ENCODE data around the gene SLCO1B3.
"Not testable (repeated sequence)": the region's sequence is repeated elsewhere in the genome, so short reads cannot be mapped to it uniquely, and the experiment has no call there.

Gene SLCO1B3, protein sequence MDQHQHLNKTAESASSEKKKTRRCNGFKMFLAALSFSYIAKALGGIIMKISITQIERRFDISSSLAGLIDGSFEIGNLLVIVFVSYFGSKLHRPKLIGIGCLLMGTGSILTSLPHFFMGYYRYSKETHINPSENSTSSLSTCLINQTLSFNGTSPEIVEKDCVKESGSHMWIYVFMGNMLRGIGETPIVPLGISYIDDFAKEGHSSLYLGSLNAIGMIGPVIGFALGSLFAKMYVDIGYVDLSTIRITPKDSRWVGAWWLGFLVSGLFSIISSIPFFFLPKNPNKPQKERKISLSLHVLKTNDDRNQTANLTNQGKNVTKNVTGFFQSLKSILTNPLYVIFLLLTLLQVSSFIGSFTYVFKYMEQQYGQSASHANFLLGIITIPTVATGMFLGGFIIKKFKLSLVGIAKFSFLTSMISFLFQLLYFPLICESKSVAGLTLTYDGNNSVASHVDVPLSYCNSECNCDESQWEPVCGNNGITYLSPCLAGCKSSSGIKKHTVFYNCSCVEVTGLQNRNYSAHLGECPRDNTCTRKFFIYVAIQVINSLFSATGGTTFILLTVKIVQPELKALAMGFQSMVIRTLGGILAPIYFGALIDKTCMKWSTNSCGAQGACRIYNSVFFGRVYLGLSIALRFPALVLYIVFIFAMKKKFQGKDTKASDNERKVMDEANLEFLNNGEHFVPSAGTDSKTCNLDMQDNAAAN

DNA sequence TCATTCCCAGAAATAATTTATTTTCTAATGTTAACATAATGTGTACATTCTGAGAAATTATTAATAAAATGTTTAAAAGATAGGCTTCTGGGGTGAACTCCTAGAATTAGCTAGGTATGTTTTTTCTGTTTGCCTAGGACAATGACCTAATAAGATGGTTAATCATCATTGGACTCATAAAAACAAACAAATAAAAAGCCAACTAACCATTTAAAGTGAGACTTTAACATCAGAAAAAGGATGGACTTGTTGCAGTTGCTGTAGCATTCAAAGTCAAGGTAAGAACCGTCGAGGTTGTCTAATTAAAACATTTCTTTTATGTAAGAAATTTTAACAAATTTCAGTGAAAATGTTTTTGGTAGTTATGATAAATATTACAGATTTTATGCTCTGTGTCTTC lies at the start of gene SLCO1B3:
SLCO1B3 (plus strand) TSS at position 219 of the 400 bp plus-strand sequence. CDS start 5,034 bp downstream, outside the sequence.
- no peak within 1 kb of the TSS for H3K4me3 ChIP-seq (ENCODE audit: low read depth, low read length)

DNA sequence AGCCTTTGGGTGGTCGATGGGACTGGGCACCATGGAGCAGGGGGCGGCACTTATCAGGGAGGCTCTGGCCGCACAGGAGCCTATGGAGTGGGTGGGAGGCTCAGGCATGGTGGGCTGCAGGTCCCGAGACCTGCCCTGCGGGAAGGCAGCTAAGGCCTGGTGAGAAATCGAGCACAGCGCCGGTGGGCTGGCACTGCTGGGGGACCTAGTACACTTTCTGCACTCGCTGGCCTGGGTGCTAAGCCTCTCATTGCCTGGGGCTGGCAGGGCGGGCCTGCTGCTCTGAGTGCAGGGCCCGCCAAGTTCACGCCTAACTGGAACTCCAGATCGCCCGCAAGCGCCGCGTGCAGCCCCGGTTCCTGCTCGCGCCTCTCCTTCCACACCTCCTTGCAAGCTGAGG lies 33.1 kb upstream of the SLCO1B3 start:
- H3K4me3 ChIP-seq (ENCODE audit: low read depth, low read length): no peak overlapping the region

DNA sequence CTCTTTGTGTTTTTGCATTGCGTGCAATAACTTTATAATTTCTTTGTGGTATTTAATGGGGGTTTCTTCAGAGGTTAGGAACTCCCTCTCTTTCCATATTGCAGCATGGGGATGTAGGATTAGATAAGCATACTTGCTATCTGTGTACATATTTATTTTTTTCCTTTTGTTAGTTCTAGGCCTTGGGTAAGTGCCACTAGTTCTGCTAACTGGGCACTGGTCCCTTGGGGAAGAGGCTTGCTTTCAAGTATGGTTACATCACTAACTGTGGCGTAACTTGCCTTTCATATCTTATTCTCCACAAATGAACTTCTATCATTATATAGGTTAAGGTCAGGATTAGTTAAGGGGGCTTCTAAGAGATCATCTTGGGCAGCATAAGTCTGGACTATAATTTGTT lies 31.5 kb upstream of the SLCO1B3 start:
- no peak overlapping the region for H3K4me3 ChIP-seq (ENCODE audit: low read depth, low read length)

DNA sequence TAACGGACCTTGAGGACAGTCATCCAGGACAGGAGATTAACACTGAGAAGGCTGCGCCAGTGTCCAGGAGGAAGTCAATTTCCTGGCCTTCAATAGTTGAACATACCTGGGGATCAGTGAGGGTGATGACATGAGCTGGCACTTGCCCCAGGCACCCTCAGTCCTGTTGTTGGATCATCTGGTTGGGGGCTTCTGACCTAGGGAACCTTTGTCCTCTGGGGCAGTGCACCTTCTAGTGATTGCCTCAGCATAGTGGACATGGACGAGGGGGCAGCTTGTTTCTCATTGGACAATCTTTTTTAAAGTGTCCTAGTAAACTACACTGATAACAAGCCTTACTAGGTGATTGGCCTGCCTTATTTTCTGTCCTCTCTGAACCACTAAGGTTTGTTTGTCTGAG lies 30.5 kb upstream of the SLCO1B3 start:
- not testable (repeated sequence) for H3K4me3 ChIP-seq (ENCODE audit: low read depth, low read length)

DNA sequence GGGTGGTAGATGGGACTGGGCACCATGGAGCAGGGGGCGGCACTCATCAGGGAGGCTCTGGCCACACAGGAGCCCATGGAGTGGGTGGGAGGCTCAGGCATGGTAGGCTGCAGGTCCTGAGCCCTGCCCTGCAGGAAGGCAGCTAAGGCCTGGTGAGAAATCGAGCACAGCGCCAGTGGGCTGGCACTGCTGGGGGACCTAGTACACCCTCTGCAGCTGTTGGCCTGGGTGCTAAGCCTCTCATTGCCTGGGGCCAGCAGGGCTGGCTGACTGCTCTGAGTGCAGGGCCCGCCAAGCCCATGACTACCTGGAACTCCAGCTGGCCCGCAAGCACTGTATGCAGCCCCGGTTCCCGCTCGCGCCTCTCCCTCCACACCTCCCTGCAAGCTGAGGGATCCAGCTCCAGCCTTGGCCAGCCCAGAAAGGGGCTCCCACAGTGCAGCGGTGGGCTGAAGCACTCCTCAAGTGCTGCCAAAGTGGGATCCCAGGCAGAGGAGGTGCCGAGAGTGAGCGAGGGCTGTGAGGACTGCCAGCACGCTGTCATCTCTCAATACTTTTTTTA lies 26.6 kb upstream of the SLCO1B3 start:
- H3K4me3 ChIP-seq (ENCODE audit: low read depth, low read length): not testable (repeated sequence)

DNA sequence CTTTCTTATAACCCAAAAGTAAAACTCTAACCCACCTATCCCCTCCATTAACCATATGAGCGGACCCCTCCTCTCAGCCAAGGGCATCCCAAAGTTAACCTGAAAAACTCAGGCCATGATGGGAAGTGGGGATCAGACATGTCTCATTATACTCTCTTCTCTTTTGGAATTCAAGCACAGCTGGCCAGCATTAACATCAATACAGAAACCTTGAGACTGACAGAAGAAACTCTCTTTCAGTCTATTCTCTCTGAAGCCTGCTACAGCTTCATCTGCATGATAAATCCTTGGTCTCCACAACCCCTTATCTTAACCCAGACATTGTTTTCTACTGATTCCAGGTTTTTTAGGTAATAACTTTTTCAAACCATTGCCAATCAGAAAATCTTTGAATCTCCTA lies 17.5 kb upstream of the SLCO1B3 start:
- no peak overlapping the region for H3K4me3 ChIP-seq (ENCODE audit: low read depth, low read length)

DNA sequence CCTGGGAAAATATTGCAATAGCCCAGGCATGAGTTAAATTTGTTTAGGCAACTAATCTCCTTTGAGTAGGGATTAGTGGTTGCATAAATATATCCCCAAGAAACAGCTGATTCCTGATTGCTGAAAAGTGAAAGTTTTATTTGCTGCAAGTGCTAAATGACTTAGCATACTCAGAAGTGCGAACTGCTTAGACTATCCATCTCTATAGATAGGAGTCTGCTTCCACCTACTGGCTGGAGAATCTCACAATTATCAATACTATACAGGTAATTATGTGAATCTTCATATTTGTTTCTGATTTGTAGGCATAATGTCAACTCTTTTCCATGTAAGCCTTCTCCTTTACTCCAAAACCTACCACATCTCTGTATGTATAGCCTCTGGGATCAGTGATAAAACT lies 12.0 kb upstream of the SLCO1B3 start:
- no peak overlapping the region for H3K4me3 ChIP-seq (ENCODE audit: low read depth, low read length)

DNA sequence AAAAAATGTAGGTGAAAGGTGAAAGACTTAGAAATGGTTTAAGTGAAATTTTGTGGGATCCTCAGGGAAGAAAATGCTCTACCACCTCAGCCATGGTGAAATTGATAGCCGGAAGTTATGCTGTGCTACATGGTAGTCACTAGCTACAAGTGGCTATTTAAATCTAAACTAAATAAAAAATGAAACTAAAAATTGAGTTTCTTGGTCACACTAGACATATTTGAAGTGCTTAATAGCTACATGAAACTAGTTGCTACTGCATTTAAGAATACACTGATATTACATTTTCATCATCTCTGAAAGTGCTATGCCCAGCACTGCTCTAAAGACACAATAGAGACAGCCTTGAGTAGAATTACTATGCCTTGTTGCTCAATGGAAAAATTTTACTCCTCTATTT lies 10.3 kb upstream of the SLCO1B3 start:
- no peak overlapping the region for H3K4me3 ChIP-seq (ENCODE audit: low read depth, low read length)

DNA sequence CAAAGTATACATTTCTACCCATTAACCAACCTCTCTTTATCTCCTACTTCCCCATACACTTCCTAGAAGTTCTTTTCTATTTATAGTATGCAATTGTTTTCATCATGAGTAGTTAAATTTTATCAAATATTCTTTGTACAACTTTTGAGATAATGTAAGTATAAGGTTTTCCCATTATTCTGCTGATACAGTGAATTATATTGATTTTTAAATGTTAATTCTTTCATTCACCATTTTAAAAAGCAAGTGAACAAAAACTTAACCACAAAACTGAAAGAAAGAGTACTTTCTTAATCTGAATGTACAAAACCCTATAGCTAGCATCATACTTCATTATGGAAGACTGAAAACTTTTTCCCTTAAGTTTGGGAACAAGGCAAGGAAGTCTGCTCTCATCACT lies 9.5 kb upstream of the SLCO1B3 start:
- H3K4me3 ChIP-seq (ENCODE audit: low read depth, low read length): no peak overlapping the region

DNA sequence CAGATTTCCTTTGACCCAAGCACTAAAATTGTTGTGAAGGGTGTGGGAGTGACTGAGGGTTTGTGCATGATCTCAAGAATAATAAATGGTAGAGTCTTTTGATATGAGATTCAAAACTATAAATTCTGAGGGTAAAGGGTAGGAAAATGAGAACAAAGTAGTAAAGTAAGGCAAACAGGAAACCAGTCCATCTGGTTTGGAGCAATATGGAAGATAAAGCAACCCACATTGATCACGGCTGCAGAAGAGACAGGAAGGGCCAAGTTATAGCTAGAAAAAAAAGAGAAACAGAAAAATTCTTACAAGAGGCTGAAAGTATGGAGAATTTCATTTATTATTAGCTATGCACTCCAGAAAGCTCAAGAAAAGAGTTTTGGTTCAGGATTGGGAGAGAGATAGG lies 4.6 kb upstream of the SLCO1B3 start:
- H3K4me3 ChIP-seq (ENCODE audit: low read depth, low read length): no peak overlapping the region

DNA sequence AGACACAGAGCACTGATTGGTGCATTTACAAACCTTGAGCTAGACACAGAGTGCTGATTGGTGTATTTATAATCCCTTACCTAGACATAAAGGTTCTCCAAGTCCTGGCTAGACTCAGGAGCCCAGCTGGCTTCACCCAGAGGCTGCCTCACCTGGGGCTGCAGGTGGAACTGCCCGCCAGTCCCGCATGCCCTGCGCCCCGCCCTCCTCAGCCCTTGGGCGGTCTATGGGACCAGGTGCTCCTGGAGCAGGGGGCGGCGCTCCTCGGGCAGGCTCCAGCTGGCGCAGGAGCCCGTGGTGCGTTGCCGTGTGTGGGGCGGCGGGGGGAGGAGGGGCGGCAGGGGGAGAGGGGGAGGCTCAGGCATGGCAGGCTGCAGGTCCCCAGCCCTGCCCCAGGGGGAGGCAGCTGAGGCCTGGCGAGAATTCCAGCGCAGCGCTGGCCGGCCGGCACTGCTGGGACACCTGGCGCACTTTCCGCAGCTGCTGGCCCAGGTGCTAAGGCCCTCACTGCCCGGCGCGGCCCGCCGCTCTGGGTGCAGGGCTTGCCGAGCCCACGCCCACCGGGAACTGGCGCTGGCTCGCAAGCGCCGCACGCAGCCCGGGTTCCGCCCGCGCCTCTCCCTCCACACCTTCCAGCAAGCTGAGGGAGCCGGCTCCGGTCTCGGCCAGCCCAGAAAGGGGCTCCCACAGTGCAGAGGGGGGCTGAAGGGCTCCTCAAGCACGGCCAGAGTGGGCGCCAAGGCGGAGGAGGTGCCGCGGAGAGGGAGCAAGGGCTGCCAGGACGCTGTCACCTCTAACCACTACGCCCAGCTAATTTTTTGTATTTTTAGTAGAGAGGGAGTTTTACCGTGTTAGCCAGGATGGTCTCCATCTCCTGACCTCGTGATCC lies 3.1 kb upstream of the SLCO1B3 start:
- no peak overlapping the region for H3K4me3 ChIP-seq (ENCODE audit: low read depth, low read length)

DNA sequence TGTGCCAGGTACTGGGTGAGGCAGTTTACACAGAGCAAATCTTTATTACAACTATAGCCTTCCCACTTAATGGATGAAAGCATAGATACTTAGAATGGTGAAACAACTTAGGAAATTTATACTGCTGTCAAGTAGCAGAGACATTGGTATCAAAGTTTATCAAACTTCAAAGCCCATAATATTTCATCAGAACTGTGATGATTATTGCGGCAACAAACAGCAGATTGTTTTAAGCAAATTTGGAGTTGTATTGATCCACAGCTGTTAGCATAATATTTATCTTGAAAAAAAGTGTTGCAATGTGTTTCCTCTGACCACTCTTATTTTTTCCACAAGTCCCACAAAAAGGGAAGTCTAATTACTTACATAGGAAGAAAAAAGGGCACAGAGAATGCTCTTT lies 2.0 kb upstream of the SLCO1B3 start:
- no peak overlapping the region for H3K4me3 ChIP-seq (ENCODE audit: low read depth, low read length)

DNA sequence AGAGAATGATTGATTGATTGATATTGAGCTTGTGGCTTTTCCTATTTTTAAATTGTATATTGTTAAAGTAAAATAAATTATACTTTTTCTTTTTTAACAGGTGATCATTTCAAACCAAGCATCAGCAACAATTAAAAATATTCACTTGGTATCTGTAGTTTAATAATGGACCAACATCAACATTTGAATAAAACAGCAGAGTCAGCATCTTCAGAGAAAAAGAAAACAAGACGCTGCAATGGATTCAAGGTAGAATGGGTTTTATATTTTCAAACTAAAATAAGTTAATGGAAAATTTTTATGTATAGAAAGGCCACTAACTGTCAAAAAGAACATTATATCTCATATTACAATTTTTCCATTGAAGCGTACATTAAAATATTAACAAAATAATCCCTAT lies 5.1 kb downstream of the SLCO1B3 start:
- H3K4me3 ChIP-seq (ENCODE audit: low read depth, low read length): no peak overlapping the region

DNA sequence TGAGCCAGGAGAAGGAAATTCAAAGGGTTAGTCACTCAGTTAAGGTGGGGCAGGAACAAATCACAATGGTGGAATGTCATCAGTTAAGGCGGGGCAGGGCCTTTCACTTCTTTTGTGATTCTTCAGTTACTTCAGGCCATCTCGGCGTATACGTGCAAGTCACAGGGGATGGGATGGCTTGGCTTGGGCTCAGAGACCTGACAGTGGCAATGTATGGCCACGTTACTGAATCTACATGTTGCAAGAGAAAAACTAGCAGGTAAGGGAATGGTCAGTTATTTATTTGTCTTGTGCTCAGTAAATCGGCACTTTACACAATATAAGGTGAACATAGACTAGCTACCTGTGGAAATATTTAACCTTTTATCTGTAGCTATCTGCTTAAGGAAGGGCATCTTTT lies 11.9 kb downstream of the SLCO1B3 start:
- no peak overlapping the region for H3K4me3 ChIP-seq (ENCODE audit: low read depth, low read length)

DNA sequence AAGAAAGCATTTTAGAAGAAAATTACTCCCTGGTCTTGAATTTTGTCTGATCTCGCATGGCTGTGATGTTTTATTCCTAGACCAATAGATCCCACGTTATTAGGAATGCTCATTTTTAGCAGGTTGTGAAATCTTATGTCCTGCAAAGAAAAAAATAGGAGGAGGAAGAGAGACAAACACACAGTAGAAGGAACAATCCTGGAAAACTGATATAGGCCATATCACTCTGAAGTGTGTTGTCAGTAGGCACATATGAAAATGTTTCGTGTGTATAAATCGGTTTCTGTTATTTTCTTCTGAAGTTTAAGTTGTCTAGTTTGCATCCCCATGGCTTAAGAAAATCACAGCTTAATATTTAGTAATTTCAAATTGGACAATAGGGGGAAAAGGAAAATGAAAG lies 12.4 kb downstream of the SLCO1B3 start:
- H3K4me3 ChIP-seq (ENCODE audit: low read depth, low read length): no peak overlapping the region

DNA sequence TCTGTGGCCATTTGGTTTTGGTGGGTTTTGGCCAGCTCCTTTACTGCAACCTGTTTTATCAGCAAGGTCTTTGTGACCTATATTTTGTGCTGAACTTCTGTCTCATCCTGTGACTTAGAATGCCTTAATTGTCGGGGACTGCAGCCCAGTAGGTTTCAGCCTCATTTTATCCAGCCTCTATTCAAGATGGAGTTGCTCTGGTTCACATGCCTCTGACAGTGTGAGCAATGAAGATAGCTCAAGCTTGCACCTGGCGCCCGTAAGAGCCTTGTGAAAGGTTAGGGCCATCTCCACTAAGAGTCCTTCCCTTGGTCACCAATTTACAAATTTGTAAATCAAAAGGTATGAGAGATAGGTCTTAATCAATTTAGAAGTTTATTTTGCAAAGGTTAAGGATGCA lies 19.4 kb downstream of the SLCO1B3 start:
- H3K4me3 ChIP-seq (ENCODE audit: low read depth, low read length): no peak overlapping the region

DNA sequence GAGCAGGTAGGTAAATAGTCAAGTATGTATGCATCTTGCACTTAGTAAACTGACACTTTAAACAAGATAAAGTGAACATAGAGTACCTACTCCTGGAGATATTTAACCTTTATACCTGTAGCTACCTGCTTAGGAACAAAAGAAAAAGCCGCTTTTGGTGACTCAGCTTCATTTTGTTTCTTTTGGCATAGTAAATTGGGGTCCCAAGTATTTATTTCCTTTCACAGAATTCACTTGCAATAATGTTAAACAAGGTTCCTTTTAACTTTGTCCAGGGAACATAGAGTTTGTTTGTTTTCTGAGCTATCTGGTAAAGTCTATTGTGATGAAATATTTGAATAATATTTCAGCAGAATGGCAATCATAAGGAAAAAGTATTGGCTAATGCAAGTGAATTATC lies 20.0 kb downstream of the SLCO1B3 start:
- no peak overlapping the region for H3K4me3 ChIP-seq (ENCODE audit: low read depth, low read length)

DNA sequence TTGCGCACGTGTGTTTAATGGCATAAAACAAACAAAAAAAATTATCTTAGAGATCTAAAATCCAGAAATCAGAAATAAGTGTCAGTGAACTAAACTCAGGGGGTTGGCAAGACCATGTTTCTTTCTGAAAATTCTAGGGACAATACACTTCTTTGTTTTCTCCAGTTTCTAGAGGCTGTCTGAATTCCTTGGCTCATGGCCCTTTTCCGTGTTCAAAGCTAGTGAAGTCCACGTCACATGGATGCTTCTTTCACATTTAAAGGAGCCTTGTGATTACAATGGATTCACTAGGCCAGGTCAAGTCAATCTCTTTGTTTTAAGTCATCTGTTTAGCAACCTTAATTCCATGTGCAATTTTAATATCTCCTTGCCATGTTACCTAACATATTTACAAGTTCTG lies 22.4 kb downstream of the SLCO1B3 start:
- H3K4me3 ChIP-seq (ENCODE audit: low read depth, low read length): no peak overlapping the region

DNA sequence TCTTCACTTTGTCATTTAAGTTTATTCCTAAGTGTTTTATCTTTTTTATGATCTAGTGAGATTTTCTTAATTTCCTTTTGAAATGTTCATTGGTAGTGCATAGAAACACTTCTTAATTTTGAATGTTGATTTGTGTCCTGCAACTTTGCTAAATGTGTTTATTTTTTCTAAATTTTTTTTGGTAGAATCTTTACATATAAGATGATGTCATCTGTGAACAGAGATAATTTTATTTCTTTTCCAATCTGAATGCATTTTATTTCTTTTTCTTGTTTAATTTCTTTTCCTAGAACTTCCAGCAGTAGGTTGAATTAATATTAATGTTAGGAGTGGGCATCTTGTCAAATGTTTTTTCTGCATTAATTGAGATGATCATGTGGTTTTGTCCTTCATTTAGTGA lies 42.1 kb downstream of the SLCO1B3 start:
- no peak overlapping the region for H3K4me3 ChIP-seq (ENCODE audit: low read depth, low read length)

DNA sequence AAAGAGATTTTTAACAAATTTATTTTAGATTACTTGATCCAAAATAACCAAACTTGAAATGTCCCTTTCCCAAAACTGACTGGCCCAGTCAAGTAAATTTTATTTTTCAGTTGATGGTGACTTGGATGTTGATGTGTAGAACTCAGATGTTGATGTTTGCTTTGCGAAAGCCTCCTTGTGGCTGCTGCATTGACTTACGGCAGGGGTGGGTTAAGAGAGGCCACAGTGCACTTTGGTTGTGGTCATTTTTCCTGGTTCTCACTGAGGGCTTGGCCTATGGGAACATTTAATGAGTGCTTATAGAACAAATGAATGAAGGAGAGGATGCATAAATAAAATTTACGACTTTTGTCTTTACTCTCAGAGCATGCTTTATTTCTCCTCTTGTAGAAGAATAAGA lies 52.6 kb downstream of the SLCO1B3 start:
- H3K4me3 ChIP-seq (ENCODE audit: low read depth, low read length): no peak overlapping the region

DNA sequence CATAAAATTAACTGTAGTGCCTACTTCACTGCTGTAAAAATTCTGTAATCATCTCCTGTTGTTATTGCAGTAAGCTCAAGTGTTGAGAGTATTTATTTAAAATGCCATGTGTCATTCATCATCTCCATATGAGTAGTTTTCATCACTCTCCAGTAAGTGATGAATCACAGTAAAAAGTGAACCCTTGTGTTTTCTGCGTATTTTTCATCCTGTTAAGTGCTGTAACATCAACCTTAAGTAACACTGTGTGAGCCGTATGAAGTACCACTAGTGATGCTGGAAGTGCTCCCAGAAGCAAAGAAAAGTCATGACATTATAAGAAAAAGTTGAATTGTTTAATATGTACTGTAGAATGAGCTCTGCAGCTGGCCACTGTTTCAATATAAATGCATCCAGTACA lies 55.4 kb downstream of the SLCO1B3 start:
- no peak overlapping the region for H3K4me3 ChIP-seq (ENCODE audit: low read depth, low read length)

All from iPS-11a (cell line).